ENCODE data around the gene TPPP3. TPM values are rescaled to one million over a fixed set of nuclear protein-coding genes. Genes with fewer than 3 reads are reported as not detected.
A peak's percentile ranks its signal among the peaks of the same experiment; 100 is the strongest.

Gene TPPP3
- total and polyA plus RNA-seq, 9 of the 15 experiments (the other 6 are each of a cell fraction or from before 2014, with no cell fraction given) = 0.13 to 0.50 (median 0.36) TPM; not detected in 2

- TF ChIP-seq CREB1 (IDR thresholded peaks at IDR 0.05) (no peak), CREB1 (CRISPR knock-in tag; IDR thresholded peaks at IDR 0.05) (0 out of 2 replicates have a peak, but pooled peaks have one; percentile 20), BRD9 (IDR thresholded peaks at IDR 0.05; ENCODE audit: low read depth, partially characterized antibody) (no peak), ELF1 (tag; IDR thresholded peaks at IDR 0.05) (no peak), GATA2 (CRISPR knock-in tag; IDR thresholded peaks at IDR 0.05) (no peak), POLR2AphosphoS5 (IDR thresholded peaks at IDR 0.05; ENCODE audit: control insufficient read depth, insufficient read depth, low read depth, low read length) (no peak), HOMEZ (CRISPR knock-in tag; IDR thresholded peaks at IDR 0.05) (no peak), ZNF282 (CRISPR knock-in tag; IDR thresholded peaks at IDR 0.05) (no peak), ZFP36 (IDR thresholded peaks at IDR 0.05; ENCODE audit: low read depth, low read length, partially characterized antibody) (no peak)
- TF ChIP-seq, protein P1, sequence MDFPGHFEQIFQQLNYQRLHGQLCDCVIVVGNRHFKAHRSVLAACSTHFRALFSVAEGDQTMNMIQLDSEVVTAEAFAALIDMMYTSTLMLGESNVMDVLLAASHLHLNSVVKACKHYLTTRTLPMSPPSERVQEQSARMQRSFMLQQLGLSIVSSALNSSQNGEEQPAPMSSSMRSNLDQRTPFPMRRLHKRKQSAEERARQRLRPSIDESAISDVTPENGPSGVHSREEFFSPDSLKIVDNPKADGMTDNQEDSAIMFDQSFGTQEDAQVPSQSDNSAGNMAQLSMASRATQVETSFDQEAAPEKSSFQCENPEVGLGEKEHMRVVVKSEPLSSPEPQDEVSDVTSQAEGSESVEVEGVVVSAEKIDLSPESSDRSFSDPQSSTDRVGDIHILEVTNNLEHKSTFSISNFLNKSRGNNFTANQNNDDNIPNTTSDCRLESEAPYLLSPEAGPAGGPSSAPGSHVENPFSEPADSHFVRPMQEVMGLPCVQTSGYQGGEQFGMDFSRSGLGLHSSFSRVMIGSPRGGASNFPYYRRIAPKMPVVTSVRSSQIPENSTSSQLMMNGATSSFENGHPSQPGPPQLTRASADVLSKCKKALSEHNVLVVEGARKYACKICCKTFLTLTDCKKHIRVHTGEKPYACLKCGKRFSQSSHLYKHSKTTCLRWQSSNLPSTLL (IDR thresholded peaks at IDR 0.05) = no peak
Observed at GRCh38 chr16:67399218-67399733, 6.0 kb upstream of the TPPP3 start (continued).

All from K562 (cell line).